ENCODE data around the gene GSPT1. TPM values are rescaled to one million over a fixed set of nuclear protein-coding genes. Genes with fewer than 3 reads are reported as not detected.
"Not testable (repeated sequence)": the region's sequence is repeated elsewhere in the genome, so short reads cannot be mapped to it uniquely, and the experiment has no call there.

Gene GSPT1
- total and polyA plus RNA-seq, 9 of the 15 experiments (the other 6 are each of a cell fraction or from before 2014, with no cell fraction given): 63.8 to 269 (median 148) TPM

DNA sequence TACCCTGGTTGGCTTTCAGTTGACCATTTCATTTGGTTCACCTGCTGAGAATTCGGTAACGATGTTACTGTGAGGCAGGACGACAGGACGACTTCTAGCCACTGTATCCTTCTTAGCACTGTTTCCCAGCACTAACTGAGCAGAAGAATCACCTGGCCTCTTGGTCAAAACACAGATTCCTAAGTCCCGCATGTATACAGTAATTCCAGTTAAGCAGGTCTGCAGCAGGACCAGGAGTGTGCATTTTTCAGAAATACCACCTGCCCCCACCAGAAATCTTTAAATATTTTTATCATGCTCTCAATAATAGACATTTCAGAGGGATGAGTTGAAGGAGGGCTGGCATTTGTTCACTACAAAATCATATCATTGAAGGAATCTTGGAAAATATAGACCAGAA is 87.1 kb downstream of the GSPT1 start:
- in situ Hi-C loops (cut with MboI) (no loop called here), intact Hi-C loops (cut with micrococcal nuclease) (no loop called here)
- TF ChIP-seq ZNF232 (CRISPR knock-in tag; IDR thresholded peaks at IDR 0.05): no peak
- TF ChIP-seq ZNF316 (IDR thresholded peaks at IDR 0.05): no peak
- TF ChIP-seq ASH1L (IDR thresholded peaks at IDR 0.05; ENCODE audit: borderline replicate concordance, low read depth, partially characterized antibody): no peak
- TF ChIP-seq, protein P1, sequence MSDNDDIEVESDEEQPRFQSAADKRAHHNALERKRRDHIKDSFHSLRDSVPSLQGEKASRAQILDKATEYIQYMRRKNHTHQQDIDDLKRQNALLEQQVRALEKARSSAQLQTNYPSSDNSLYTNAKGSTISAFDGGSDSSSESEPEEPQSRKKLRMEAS (CRISPR knock-in tag; IDR thresholded peaks at IDR 0.05): no peak
- no peak for TF ChIP-seq BRD9 (IDR thresholded peaks at IDR 0.05; ENCODE audit: low read depth, partially characterized antibody)
- no peak for TF ChIP-seq RERE (CRISPR knock-in tag; IDR thresholded peaks at IDR 0.05; ENCODE audit: borderline replicate concordance)
- no peak for TF ChIP-seq DACH1 (IDR thresholded peaks at IDR 0.05; ENCODE audit: partially characterized antibody)
- no peak for TF ChIP-seq CC2D1A (IDR thresholded peaks at IDR 0.05)
- no peak for TF ChIP-seq CREB3 (tag; conservative IDR thresholded peaks at IDR 0.05; ENCODE audit: low read depth)
- CTCF ChIA-PET (ENCODE audit: low intra/inter-chr PET ratio): no interaction called here
- Histone ChIP-seq H3K9ac (ENCODE audit: insufficient read depth in 1 of 2, low read depth in 2 of 2, low read length in 2 of 2) (no peak overlapping the region), H3K9me3 (replicated peaks; ENCODE audit: control insufficient read depth, insufficient read depth, low read depth, low read length) (no peaks in the 10 kb centered on the region), H3K27me3 (ENCODE audit: control insufficient read depth in 2 of 2, insufficient read depth in 2 of 2, low read length in 2 of 2) (no peaks in the 10 kb centered on the region), H3K36me3 (ENCODE audit: control insufficient read depth, insufficient read depth, low read length) (no peaks in the 10 kb centered on the region), H3K27ac (ENCODE audit: extremely low read depth, low read depth, low read length) (no peak overlapping the region), H3K79me2 (ENCODE audit: control insufficient read depth, insufficient read depth, low read length) (no peaks in the 10 kb centered on the region), H3K4me1 (replicated peaks in 1 of 2; ENCODE audit: control insufficient read depth in 2 of 2, insufficient read depth in 2 of 2, low read length in 2 of 2) (no peaks in the 10 kb centered on the region; a peak in 1 of 5 replicates), H2AFZ (ENCODE audit: low read depth, low read length) (no peak overlapping the region), H4K20me1 (replicated peaks; ENCODE audit: control insufficient read depth, insufficient read depth, low read length) (no peaks in the 10 kb centered on the region), H3K4me2 (ENCODE audit: insufficient read depth, low read length) (no peak overlapping the region), H3K9me1 (ENCODE audit: control insufficient read depth, insufficient read depth, low read length) (no peaks in the 10 kb centered on the region), H3K4me3 (no peak overlapping the region)
- FAIRE-seq (no peak), DNase-seq (ENCODE audit: extremely low read depth in 1 of 4, low spot score in 3 of 4) (no peak), ATAC-seq (no peak)
- 8% methylated on average over 5 of the region's 5 CpGs for WGBS (ENCODE audit: insufficient coverage, low coverage, missing lambda C conversion rate)
- no TSS peak for BruUV-seq (replicated peaks)
- POLR2A ChIA-PET: no interaction called here

- not testable (repeated sequence) for FAIRE-seq
Measured at GRCh38 chr16:11825520-11826165, 90.1 kb downstream of the GSPT1 start.

More at GRCh38 chr16:11825520-11826165, 90.1 kb downstream of the GSPT1 start:
- ATAC-seq; H3K9ac ChIP-seq (ENCODE audit: insufficient read depth in 1 of 2, low read depth in 2 of 2, low read length in 2 of 2); H3K4me2 ChIP-seq (ENCODE audit: insufficient read depth, low read length); H3K4me1 ChIP-seq (replicated peaks in 1 of 2; ENCODE audit: control insufficient read depth in 2 of 2, insufficient read depth in 2 of 2, low read length in 2 of 2); H3K36me3 ChIP-seq (ENCODE audit: control insufficient read depth, insufficient read depth, low read length); DNase-seq (ENCODE audit: extremely low read depth in 1 of 4, low spot score in 3 of 4); H3K79me2 ChIP-seq (ENCODE audit: control insufficient read depth, insufficient read depth, low read length); CTCF ChIA-PET (ENCODE audit: low intra/inter-chr PET ratio); BruUV-seq (replicated peaks); H3K27ac ChIP-seq (ENCODE audit: extremely low read depth, low read depth, low read length); H3K9me1 ChIP-seq (ENCODE audit: control insufficient read depth, insufficient read depth, low read length); H3K9me3 ChIP-seq (replicated peaks; ENCODE audit: control insufficient read depth, insufficient read depth, low read depth, low read length); H2AFZ ChIP-seq (ENCODE audit: low read depth, low read length); intact Hi-C loops (cut with micrococcal nuclease); H4K20me1 ChIP-seq (replicated peaks; ENCODE audit: control insufficient read depth, insufficient read depth, low read length); H3K4me3 ChIP-seq; H3K27me3 ChIP-seq (ENCODE audit: control insufficient read depth in 2 of 2, insufficient read depth in 2 of 2, low read length in 2 of 2); in situ Hi-C loops (cut with MboI): not testable (repeated sequence)
- 64% methylated on average over 12 of the region's 13 CpGs for WGBS (ENCODE audit: insufficient coverage, low coverage, missing lambda C conversion rate)
- POLR2A ChIA-PET: interaction anchor here (0.6 to 1.3 kb wide), 3 partner anchors 10 to 27 kb away, joined by 3 read pairs; no protein-coding TSS in a partner anchor

Measured in K562 (cell line).